GM23338 (cell line): Measurements from ENCODE around the gene CCNA2. TPM values are rescaled to one million over a fixed set of nuclear protein-coding genes. Genes with fewer than 3 reads are reported as not detected.

Experiments
- ATAC-seq: fragments of 200-7000 bp; cut with Tn5 transposase; 3 replicates; pipeline ENCODE4 v1.9.1; 2020
- DNase-seq: peaks from one replicate; pipeline ENCODE4 v3.0.0-alpha.2; 2015; ENCODE audit warnings: low spot score
- H2AFZ ChIP-seq: fragments of 200-600 bp; sonication (generic); 2 replicates; pipeline ENCODE4 v1.8.0; 2016; ENCODE audit warnings: antibody characterized with exemption, mild to moderate bottlenecking, moderate library complexity
- H3F3A ChIP-seq: fragments of 200-600 bp; sonication (generic); replicated peaks from 2 replicates; pipeline ENCODE4 v1.8.0; 2017; ENCODE audit warnings: antibody characterized with exemption, mixed run types, low read depth
- H3K27ac ChIP-seq: fragments of 200-600 bp; sonication (generic); 2 replicates; pipeline ENCODE4 v1.6.1; 2016; ENCODE audit warnings: low read depth
- H3K27me3 ChIP-seq: fragments of 200-600 bp; sonication (generic); 2 replicates; pipeline ENCODE4 v1.8.0; 2016; ENCODE audit warnings: mild to moderate bottlenecking, mixed run types, moderate library complexity; ENCODE audit not compliant: insufficient read depth
- H3K36me3 ChIP-seq: fragments of 200-600 bp; sonication (generic); 2 replicates; pipeline ENCODE4 v1.8.0; 2016; ENCODE audit warnings: mild to moderate bottlenecking; ENCODE audit not compliant: insufficient read depth
- H3K4me1 ChIP-seq: fragments of 200-600 bp; sonication (generic); 2 replicates; pipeline ENCODE4 v1.8.0; 2016; ENCODE audit warnings: mild to moderate bottlenecking, moderate library complexity; ENCODE audit not compliant: insufficient read depth
- H3K4me2 ChIP-seq: fragments of 200-600 bp; sonication (generic); 2 replicates; pipeline ENCODE4 v1.7.1; 2017; ENCODE audit warnings: mixed run types
- H3K4me3 ChIP-seq: fragments of 200-600 bp; sonication (generic); 2 replicates; pipeline ENCODE4 v1.6.1; 2016; ENCODE audit warnings: mixed run types
- H3K79me2 ChIP-seq: fragments of 200-600 bp; sonication (generic); replicated peaks from 2 replicates; pipeline ENCODE4 v1.8.0; 2017; ENCODE audit warnings: mild to moderate bottlenecking; ENCODE audit not compliant: insufficient read depth
- H3K9me2 ChIP-seq: fragments of 200-600 bp; sonication (generic); 2 replicates; pipeline ENCODE4 v1.8.0; 2017; ENCODE audit not compliant: insufficient read depth
- H4K20me1 ChIP-seq: fragments of 200-600 bp; sonication (generic); replicated peaks from 2 replicates; pipeline ENCODE4 v1.8.0; 2017; ENCODE audit warnings: mild to moderate bottlenecking; ENCODE audit not compliant: insufficient read depth
- H3K27ac Mint-ChIP-seq: 2 replicates; pipeline ENCODE4 v1.8.0; 2020; ENCODE audit warnings: inconsistent platforms, mild to moderate bottlenecking, moderate library complexity, mixed read lengths
- H3K27me3 Mint-ChIP-seq: 3 replicates; pipeline ENCODE4 v1.8.0; 2022; ENCODE audit warnings: low read depth, mild to moderate bottlenecking, moderate library complexity, mixed read lengths, inconsistent platforms; ENCODE audit not compliant: insufficient read depth, poor library complexity
- H3K36me3 Mint-ChIP-seq: 3 replicates; pipeline ENCODE4 v1.8.0; 2021; ENCODE audit warnings: low read depth, mild to moderate bottlenecking, inconsistent platforms, moderate library complexity, mixed read lengths
- H3K4me1 Mint-ChIP-seq: 3 replicates; pipeline ENCODE4 v1.8.0; 2020; ENCODE audit warnings: mild to moderate bottlenecking, inconsistent platforms, mixed read lengths
- H3K4me3 Mint-ChIP-seq: 3 replicates; pipeline ENCODE4 v1.8.0; 2021; ENCODE audit warnings: moderate library complexity, mild to moderate bottlenecking, inconsistent platforms, mixed read lengths
- H3K9me3 Mint-ChIP-seq: 3 replicates; pipeline ENCODE4 v1.8.0; 2020; ENCODE audit warnings: moderate library complexity, mild to moderate bottlenecking, inconsistent platforms, mixed read lengths
- ETS1 ChIP-seq: IDR thresholded peaks from 2 replicates; pipeline ENCODE4 v1.6.1; 2016; ENCODE audit warnings: antibody characterized with exemption
- JUNB ChIP-seq: IDR thresholded peaks from one replicate; pipeline ENCODE4 v1.6.1; 2016; ENCODE audit warnings: antibody characterized with exemption; ENCODE audit not compliant: unreplicated experiment
- NANOG ChIP-seq: IDR thresholded peaks from 2 replicates; pipeline ENCODE4 v1.6.1; 2016; ENCODE audit warnings: antibody characterized with exemption, borderline replicate concordance
- STAT1 ChIP-seq: IDR thresholded peaks from one replicate; pipeline ENCODE4 v1.6.1; 2016; ENCODE audit warnings: antibody characterized with exemption; ENCODE audit not compliant: unreplicated experiment
- ZNF114 ChIP-seq: fragments of 250-450 bp; sonication (Bioruptor Pico); IDR thresholded peaks from 2 replicates; pipeline ENCODE4 v1.5.0; 2020; ENCODE audit warnings: mild to moderate bottlenecking, moderate library complexity
- ZNF462 ChIP-seq: fragments of 250-450 bp; sonication (Bioruptor Pico); IDR thresholded peaks from 2 replicates; pipeline ENCODE4 v1.5.0; 2020; ENCODE audit warnings: mild to moderate bottlenecking, moderate library complexity
- polyA plus RNA-seq: library from polyadenylated mRNA; unstranded; fragments of >200 nt; fragmentation: Nextera tagmentation; extraction: Ambion mirVana; gene quantifications from 2 replicates; pipeline ENCODE4 v1.2.1, GENCODE V29; 2016
- total RNA-seq: library from RNA; depleted of rRNA; stranded (reverse); fragments of >200 nt; shearing (Covaris generic); gene quantifications from 2 replicates; pipeline ENCODE4 v1.2.3, GENCODE V29; 2014

Gene CCNA2
- total and polyA plus RNA-seq, 2 experiments from 2014 or later, result 60.5 to 160 TPM

- peak; percentile 82 for ATAC-seq
Measured at GRCh38 chr4:121796283-121796682, 27.4 kb downstream of the CCNA2 start.

More at GRCh38 chr4:121796283-121796682, 27.4 kb downstream of the CCNA2 start:
- no peaks in the 10 kb centered on the region for H3K9me3 Mint-ChIP-seq
- no peaks in the 10 kb centered on the region for H3F3A ChIP-seq
- no peaks in the 10 kb centered on the region for H3K9me2 ChIP-seq
- H2AFZ ChIP-seq, result no peak overlapping the region
- H3K27ac Mint-ChIP-seq, result peak overlapping the region; percentile 89
- H3K27me3 Mint-ChIP-seq, result peaks cover 6% of the 10 kb centered on the region
- H3K4me3 ChIP-seq, result no peak overlapping the region
- peak overlapping the region; percentile 7 for H3K4me2 ChIP-seq
- H3K36me3 Mint-ChIP-seq, result peaks cover under 1% of the 10 kb centered on the region; the same call in 1 of the 3 replicates
- peak overlapping the region; percentile 29; the same call in 2 of the 3 replicates for H3K4me3 Mint-ChIP-seq
- DNase-seq, result peak; percentile 85
- no peaks in the 10 kb centered on the region for H3K27me3 ChIP-seq
- H3K79me2 ChIP-seq, result peaks cover under 1% of the 10 kb centered on the region
- H3K4me1 ChIP-seq, result peaks cover 13% of the 10 kb centered on the region
- no peaks in the 10 kb centered on the region for H3K36me3 ChIP-seq
- H4K20me1 ChIP-seq, result no peaks in the 10 kb centered on the region
- peak overlapping the region; percentile 81 for H3K27ac ChIP-seq
- peaks cover 33% of the 10 kb centered on the region for H3K4me1 Mint-ChIP-seq
- TF ChIP-seq ZNF462 (CRISPR knock-in tag), result no peak
- TF ChIP-seq ZNF114 (CRISPR knock-in tag), result no peak
- peak; percentile 60; the same call in 1 of the 2 replicates for TF ChIP-seq NANOG
- TF ChIP-seq JUNB, result no peak
- TF ChIP-seq STAT1, result no peak
- no peak for TF ChIP-seq ETS1
